HG02885 (cell line): ENCODE results near the gene NUP205.
A peak's percentile ranks its signal among the peaks of the same experiment; 100 is the strongest.

Source experiments
- ATAC-seq: cut with Tn5 transposase; IDR thresholded peaks from one replicate; pipeline ENCODE4 v1.9.1; 2021; ENCODE audit warnings: mild to moderate bottlenecking; ENCODE audit not compliant: unreplicated experiment, poor library complexity

The NUP205 gene

GRCh38 chr7:135537905-135538304, 19.8 kb upstream of the NUP205 start:
- no peak for ATAC-seq

- ATAC-seq, result no peak
Observed at GRCh38 chr7:135538376-135538775, 19.3 kb upstream of the NUP205 start.

GRCh38 chr7:135539629-135540028, 18.1 kb upstream of the NUP205 start:
- no peak for ATAC-seq

GRCh38 chr7:135541029-135541428, 16.7 kb upstream of the NUP205 start:
- ATAC-seq, result no peak

GRCh38 chr7:135550196-135550595, 7.5 kb upstream of the NUP205 start:
- no peak for ATAC-seq

GRCh38 chr7:135552148-135552547, 5.6 kb upstream of the NUP205 start:
- ATAC-seq, result no peak

- ATAC-seq, result no peak
Observed at GRCh38 chr7:135553346-135553745, 4.4 kb upstream of the NUP205 start.

GRCh38 chr7:135558337-135558767, 635 bp downstream of the NUP205 start:
- ATAC-seq, result peak; percentile 75

- no peak for ATAC-seq
Observed at GRCh38 chr7:135558881-135559280, 1.2 kb downstream of the NUP205 start.

GRCh38 chr7:135560631-135561030, 2.9 kb downstream of the NUP205 start:
- ATAC-seq, result no peak

- no peak for ATAC-seq
Observed at GRCh38 chr7:135562720-135563119, 5.0 kb downstream of the NUP205 start.

GRCh38 chr7:135571834-135572233, 14.1 kb downstream of the NUP205 start:
- ATAC-seq, result no peak

- no peak for ATAC-seq
Observed at GRCh38 chr7:135573541-135573940, 15.8 kb downstream of the NUP205 start.

GRCh38 chr7:135575296-135575695, 17.6 kb downstream of the NUP205 start:
- ATAC-seq, result peak; percentile 42

- ATAC-seq, result no peak
Observed at GRCh38 chr7:135578569-135578968, 20.9 kb downstream of the NUP205 start.

- ATAC-seq, result no peak
Observed at GRCh38 chr7:135584362-135585353, 26.9 kb downstream of the NUP205 start.

- ATAC-seq, result no peak
Observed at GRCh38 chr7:135597181-135597925, 39.6 kb downstream of the NUP205 start.

- no peak for ATAC-seq
Observed at GRCh38 chr7:135597926-135598305, 40.2 kb downstream of the NUP205 start.

- ATAC-seq, result no peak
Observed at GRCh38 chr7:135599471-135599870, 41.8 kb downstream of the NUP205 start.

- no peak for ATAC-seq
Observed at GRCh38 chr7:135600226-135600625, 42.5 kb downstream of the NUP205 start.

GRCh38 chr7:135601182-135601581, 43.5 kb downstream of the NUP205 start:
- ATAC-seq, result no peak
